ENCODE measurements around the gene MIS18A. TPM values are rescaled to one million over a fixed set of nuclear protein-coding genes. Genes with fewer than 3 reads are reported as not detected.

The MIS18A gene
- total RNA-seq, 1 experiment from 2014 or later: 27.5 TPM

- intact Hi-C loops (cut with micrococcal nuclease; ENCODE audit: unreplicated experiment): no loop called here
- Mint-ChIP-seq H3K4me3 (ENCODE audit: unreplicated experiment) (no peak overlapping the region), H3K27ac (ENCODE audit: unreplicated experiment) (no peak overlapping the region), H3K27me3 (ENCODE audit: insufficient read depth, unreplicated experiment) (no peaks in the 10 kb centered on the region), H3K9me3 (ENCODE audit: unreplicated experiment) (no peaks in the 10 kb centered on the region), H3K4me1 (ENCODE audit: low read depth, unreplicated experiment) (no peaks in the 10 kb centered on the region), H3K36me3 (ENCODE audit: insufficient read depth, unreplicated experiment) (peaks cover 38% of the 10 kb centered on the region)
- Histone ChIP-seq H3K4me1 (no peaks in the 10 kb centered on the region), H3K4me3 (ENCODE audit: low read depth, low read length) (no peak overlapping the region), H3K9me3 (no peaks in the 10 kb centered on the region), H3K27me3 (replicated peaks; ENCODE audit: control insufficient read depth, insufficient read depth, low read length) (no peaks in the 10 kb centered on the region), H3K36me3 (ENCODE audit: control insufficient read depth, insufficient read depth, low read length) (no peaks in the 10 kb centered on the region; the same call in 1 of the 2 replicates)
- TF ChIP-seq, protein P1, sequence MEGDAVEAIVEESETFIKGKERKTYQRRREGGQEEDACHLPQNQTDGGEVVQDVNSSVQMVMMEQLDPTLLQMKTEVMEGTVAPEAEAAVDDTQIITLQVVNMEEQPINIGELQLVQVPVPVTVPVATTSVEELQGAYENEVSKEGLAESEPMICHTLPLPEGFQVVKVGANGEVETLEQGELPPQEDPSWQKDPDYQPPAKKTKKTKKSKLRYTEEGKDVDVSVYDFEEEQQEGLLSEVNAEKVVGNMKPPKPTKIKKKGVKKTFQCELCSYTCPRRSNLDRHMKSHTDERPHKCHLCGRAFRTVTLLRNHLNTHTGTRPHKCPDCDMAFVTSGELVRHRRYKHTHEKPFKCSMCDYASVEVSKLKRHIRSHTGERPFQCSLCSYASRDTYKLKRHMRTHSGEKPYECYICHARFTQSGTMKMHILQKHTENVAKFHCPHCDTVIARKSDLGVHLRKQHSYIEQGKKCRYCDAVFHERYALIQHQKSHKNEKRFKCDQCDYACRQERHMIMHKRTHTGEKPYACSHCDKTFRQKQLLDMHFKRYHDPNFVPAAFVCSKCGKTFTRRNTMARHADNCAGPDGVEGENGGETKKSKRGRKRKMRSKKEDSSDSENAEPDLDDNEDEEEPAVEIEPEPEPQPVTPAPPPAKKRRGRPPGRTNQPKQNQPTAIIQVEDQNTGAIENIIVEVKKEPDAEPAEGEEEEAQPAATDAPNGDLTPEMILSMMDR (IDR thresholded peaks at IDR 0.05; ENCODE audit: insufficient read depth in 1 of 2, low read depth in 1 of 2, low read length in 1 of 2, severe bottlenecking in 1 of 2, unreplicated experiment in 1 of 2): no peak
- ChIA-PET POLR2A (no interaction called here), CTCF (no interaction called here)
- DNase-seq: no peak
- no TSS peak for BruUV-seq (replicated peaks)
These were observed 36.0 kb upstream of the MIS18A start for GRCh38 chr21:32314806-32315205.

GRCh38 chr21:32312976-32313375 is 34.1 kb upstream of the MIS18A start:
- Histone ChIP-seq H3K27me3 (replicated peaks; ENCODE audit: control insufficient read depth, insufficient read depth, low read length) (no peaks in the 10 kb centered on the region), H3K4me1 (no peaks in the 10 kb centered on the region), H3K4me3 (ENCODE audit: low read depth, low read length) (no peak overlapping the region), H3K9me3 (no peaks in the 10 kb centered on the region), H3K36me3 (ENCODE audit: control insufficient read depth, insufficient read depth, low read length) (no peaks in the 10 kb centered on the region)
- H3K4me1 Mint-ChIP-seq (ENCODE audit: low read depth, unreplicated experiment): no peaks in the 10 kb centered on the region
- intact Hi-C loops (cut with micrococcal nuclease; ENCODE audit: unreplicated experiment): no loop called here
- no peak for DNase-seq
- no TSS peak for BruUV-seq (replicated peaks)
- H3K27me3 Mint-ChIP-seq (ENCODE audit: insufficient read depth, unreplicated experiment): no peaks in the 10 kb centered on the region
- H3K27ac Mint-ChIP-seq (ENCODE audit: unreplicated experiment): no peak overlapping the region
- H3K4me3 Mint-ChIP-seq (ENCODE audit: unreplicated experiment): no peak overlapping the region
- POLR2A ChIA-PET: no interaction called here
- no peaks in the 10 kb centered on the region for H3K9me3 Mint-ChIP-seq (ENCODE audit: unreplicated experiment)
- peaks cover 36% of the 10 kb centered on the region for H3K36me3 Mint-ChIP-seq (ENCODE audit: insufficient read depth, unreplicated experiment)
- CTCF ChIA-PET: no interaction called here
- TF ChIP-seq, protein P1 (IDR thresholded peaks at IDR 0.05; ENCODE audit: insufficient read depth in 1 of 2, low read depth in 1 of 2, low read length in 1 of 2, severe bottlenecking in 1 of 2, unreplicated experiment in 1 of 2): no peak

DNA sequence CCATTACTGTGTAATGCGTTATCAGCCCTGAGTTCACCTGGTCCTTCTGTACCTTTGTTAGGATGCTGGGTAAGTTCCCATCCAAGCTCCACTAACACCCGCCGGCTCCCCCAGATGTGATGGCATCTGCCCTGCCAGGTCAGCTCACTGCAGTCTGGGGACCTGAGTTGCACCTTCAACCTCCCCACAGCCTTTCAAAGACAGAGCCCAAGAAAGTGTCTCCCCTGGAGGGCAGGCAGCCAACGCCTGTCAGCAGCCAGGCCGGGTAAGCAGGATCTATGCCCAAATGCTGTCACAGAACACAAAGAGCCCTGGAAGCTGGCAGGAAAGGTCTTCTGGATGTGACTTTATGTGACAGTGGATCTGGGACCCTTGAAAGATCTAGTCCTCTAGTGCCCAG is 33.5 kb upstream of the MIS18A start:
- Mint-ChIP-seq H3K36me3 (ENCODE audit: insufficient read depth, unreplicated experiment) (peaks cover 30% of the 10 kb centered on the region), H3K27ac (ENCODE audit: unreplicated experiment) (no peak overlapping the region), H3K4me1 (ENCODE audit: low read depth, unreplicated experiment) (no peaks in the 10 kb centered on the region), H3K9me3 (ENCODE audit: unreplicated experiment) (no peaks in the 10 kb centered on the region), H3K27me3 (ENCODE audit: insufficient read depth, unreplicated experiment) (no peaks in the 10 kb centered on the region), H3K4me3 (ENCODE audit: unreplicated experiment) (no peak overlapping the region)
- Histone ChIP-seq H3K36me3 (ENCODE audit: control insufficient read depth, insufficient read depth, low read length) (no peaks in the 10 kb centered on the region), H3K4me3 (ENCODE audit: low read depth, low read length) (no peak overlapping the region), H3K27me3 (replicated peaks; ENCODE audit: control insufficient read depth, insufficient read depth, low read length) (no peaks in the 10 kb centered on the region), H3K4me1 (no peaks in the 10 kb centered on the region), H3K9me3 (no peaks in the 10 kb centered on the region)
- no TSS peak for BruUV-seq (replicated peaks)
- no peak for DNase-seq
- ChIA-PET POLR2A (no interaction called here), CTCF (interaction anchor here (0.6 kb wide), 1 partner anchor 89 kb away, joined by 7 read pairs; no protein-coding TSS in a partner anchor)
- intact Hi-C loops (cut with micrococcal nuclease; ENCODE audit: unreplicated experiment): no loop called here
- TF ChIP-seq, protein P1 (IDR thresholded peaks at IDR 0.05; ENCODE audit: insufficient read depth in 1 of 2, low read depth in 1 of 2, low read length in 1 of 2, severe bottlenecking in 1 of 2, unreplicated experiment in 1 of 2): no peak

All from Caco-2 (cell line).